CD1c-positive myeloid dendritic cell (primary cell): ENCODE data around the gene UBL7.
"Not testable (repeated sequence)": the region's sequence is repeated elsewhere in the genome, so short reads cannot be mapped to it uniquely, and the experiment has no call there.

ENCODE experiments used
- DNase-seq: peaks from one replicate; pipeline ENCODE4 v3.0.0-alpha.2; 2016; ENCODE audit errors: extremely low spot score

UBL7 gene

GRCh38 chr15:74463634-74464033, 2.7 kb upstream of the UBL7 start:
- DNase-seq = no peak

- no peak for DNase-seq
Measured at GRCh38 chr15:74461847-74462511, 1.0 kb upstream of the UBL7 start.

GRCh38 chr15:74460298-74460697, 662 bp downstream of the UBL7 start:
- DNase-seq = no peak

GRCh38 chr15:74459798-74460197, 1.2 kb downstream of the UBL7 start:
- not testable (repeated sequence) for DNase-seq

GRCh38 chr15:74458473-74458872, 2.5 kb downstream of the UBL7 start:
- no peak for DNase-seq

GRCh38 chr15:74457036-74457435, 3.9 kb downstream of the UBL7 start:
- not testable (repeated sequence) for DNase-seq

GRCh38 chr15:74454764-74455500, 6.0 kb downstream of the UBL7 start:
- DNase-seq = no peak

- DNase-seq = peak; percentile 33
Measured at GRCh38 chr15:74453925-74454763, 6.8 kb downstream of the UBL7 start.

- DNase-seq = no peak
Measured at GRCh38 chr15:74451861-74452835, 8.8 kb downstream of the UBL7 start.

- no peak for DNase-seq
Measured at GRCh38 chr15:74451322-74451721, 9.6 kb downstream of the UBL7 start.

- DNase-seq = no peak
Measured at GRCh38 chr15:74449643-74450205, 11.2 kb downstream of the UBL7 start.

GRCh38 chr15:74449095-74449494, 11.9 kb downstream of the UBL7 start:
- DNase-seq = no peak

- no peak for DNase-seq
Measured at GRCh38 chr15:74445816-74446763, 14.9 kb downstream of the UBL7 start.

GRCh38 chr15:74444106-74445062, 16.6 kb downstream of the UBL7 start:
- DNase-seq = no peak

GRCh38 chr15:74443100-74443909, 17.7 kb downstream of the UBL7 start:
- DNase-seq = no peak

- no peak for DNase-seq
Measured at GRCh38 chr15:74442604-74443003, 18.4 kb downstream of the UBL7 start.

- DNase-seq = no peak
Measured at GRCh38 chr15:74442063-74442462, 18.9 kb downstream of the UBL7 start.
